Activated CD8-positive, alpha-beta memory T cell treated with anti-CD3 and anti-CD28 coated beads, Interleukin-2, amount 50 U/mL, for 1 hour (primary cell): ENCODE results near the gene LENG1.

Experiments
- DNase-seq: peaks from one replicate; pipeline ENCODE4 v3.0.0-alpha.2; 2020; ENCODE audit errors: extremely low read depth

LENG1 gene

DNA sequence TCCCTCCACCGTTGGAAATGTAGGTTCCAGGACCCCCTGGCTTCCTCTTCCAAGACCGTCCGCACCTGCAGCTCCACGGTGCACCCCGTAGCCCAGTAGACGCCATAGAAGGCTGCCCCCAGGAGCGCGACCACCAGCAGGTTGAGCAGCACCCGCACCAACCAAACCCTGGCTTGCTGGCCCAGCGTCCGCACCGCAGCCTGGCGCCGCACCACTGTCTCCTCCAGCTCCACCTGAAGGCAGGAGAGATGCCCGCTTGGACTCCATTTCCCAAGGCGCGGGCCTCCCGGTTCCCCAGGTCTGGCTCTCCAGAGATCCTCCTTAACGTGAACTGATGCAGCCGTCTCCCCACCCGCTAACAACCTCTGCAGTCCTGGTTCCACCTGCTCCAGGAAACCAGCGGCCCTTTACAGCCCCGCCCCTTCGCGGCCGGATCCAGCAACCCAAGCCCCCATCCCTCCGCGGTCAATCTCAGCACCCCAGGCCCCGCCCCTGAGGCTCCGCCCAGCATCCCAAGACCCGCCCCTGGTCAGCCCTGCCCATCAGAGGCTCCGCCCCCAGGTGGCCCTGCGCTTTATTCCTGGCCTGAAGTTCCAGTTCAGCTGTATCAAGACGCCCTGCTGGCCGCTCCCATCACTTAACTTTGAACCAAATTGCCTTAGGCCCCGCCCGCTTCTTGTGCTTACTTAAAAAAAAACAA lies 5.0 kb upstream of the LENG1 start:
- no peak for DNase-seq

DNA sequence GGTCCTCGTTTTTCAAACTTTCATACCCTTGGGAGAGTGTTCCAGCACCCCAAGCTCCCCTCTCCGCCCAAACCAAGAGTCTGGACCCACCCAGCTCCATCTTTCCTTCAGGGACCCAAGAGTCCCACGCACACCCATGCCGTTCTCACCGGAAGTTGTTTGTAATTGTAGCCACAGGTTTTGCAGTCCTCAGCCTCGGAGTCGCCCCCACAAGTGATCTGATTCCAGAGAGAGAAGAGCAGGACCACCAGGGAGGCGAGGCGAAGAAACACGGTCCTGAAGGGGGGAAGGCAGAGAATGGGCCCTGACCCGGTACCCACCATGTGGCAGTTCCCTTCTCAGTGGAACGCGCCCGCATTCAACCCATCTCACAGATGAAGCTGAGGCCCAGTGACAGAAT lies 3.4 kb upstream of the LENG1 start:
- DNase-seq = no peak

DNA sequence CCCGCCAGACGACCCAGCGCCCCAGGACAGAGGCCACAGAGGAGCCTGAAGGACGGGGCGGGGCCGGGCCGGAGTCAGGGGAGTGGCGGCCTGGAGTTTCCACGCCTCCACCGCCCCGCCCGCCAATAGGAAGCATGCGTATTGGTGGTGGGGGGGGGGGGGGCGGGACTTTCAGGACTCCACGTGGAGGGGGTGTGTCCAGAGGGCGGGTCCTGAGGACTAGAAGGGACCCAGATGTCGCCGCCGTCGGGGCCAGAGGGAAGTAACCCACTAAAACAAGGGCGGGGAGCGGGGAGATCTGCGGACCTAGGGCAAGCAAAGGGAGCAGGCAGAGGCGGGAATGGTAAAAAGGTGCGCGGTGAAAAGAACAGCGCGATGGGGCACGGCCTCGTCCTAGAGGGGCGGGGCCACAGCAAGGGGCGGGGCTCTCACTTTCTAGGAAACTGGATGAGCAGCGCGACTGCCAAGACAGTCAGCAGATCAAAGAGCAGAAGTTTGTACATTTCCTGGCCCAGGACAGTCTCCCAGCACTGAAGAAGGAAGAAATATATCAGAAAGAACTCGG lies 2.8 kb upstream of the LENG1 start:
- DNase-seq = peak; percentile 59

DNA sequence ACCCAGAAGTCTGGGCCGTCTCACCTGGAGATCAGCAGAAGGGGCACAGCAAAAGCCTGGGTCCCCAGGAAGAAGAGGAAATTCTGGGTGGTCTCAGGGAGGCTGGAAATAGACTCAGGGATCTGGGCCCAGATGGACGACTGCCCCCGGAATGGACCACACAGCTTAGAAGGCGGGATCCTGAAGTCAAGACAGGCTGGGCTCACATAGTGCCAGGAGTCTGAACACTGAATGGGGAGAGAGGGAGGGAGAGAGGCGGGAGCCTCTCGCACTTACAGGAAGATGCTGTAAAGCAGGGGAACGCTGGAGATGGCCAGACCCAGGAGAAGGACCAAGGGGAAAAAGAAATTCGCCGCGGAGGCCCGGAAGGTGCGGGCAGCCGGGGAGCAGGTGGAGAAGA lies 1.3 kb upstream of the LENG1 start:
- DNase-seq = no peak

DNA sequence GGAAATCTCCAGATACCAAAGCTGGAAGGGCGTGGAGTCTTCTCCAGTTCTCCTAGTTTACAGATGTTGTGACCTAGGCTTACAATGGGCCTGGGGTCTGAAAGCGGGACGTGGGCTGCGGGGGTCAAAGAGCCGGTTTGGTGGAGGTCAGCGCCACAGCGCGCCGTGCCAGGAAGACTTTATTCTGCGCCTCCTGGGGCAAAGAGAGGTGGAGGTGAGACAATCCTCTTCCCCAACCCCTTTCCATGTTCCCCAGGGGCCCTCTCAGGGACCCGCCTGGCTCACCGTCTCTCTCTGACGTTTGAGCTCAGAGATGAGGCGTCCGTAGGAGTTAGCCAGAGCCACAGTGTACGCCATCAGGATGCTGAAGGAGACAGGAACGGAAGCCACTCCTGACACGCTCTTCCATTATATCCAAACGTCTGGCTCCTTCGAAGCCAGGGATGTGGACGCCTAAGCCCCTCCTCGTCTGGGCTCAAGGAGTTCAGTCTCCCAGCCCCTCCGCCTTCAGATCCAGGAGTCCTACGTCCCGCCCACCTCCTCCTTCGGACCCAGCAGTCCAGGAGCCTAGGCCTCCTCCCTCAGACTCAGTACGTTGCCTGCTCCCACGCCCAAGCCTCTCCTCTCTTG lies 776 bp upstream of the LENG1 start:
- no peak for DNase-seq

DNA sequence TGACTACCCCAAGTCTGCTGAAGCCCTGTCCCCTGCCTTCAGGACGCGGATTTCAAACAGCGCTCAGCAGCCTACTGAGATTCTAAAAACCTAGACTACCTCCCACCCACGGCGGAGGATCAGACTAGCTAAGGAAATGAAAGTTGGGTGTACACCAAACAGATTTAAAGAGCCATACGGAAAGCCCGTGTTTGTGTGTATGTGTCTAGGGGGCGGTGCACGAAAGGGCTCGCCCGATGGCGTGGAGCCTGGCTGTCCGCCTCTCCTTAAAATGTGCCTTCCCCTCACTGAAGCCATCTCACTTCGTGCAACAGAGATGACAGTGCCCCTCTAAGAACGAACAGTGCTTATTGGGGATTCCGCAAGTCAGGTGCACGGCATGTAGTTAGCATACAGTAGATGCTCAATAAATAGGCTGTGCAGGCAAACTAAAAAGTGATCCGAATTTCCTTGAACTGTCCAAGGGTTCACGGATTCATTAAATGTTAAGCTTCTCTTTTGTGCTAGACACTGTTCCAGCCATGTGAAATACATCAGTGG lies 639 bp downstream of the LENG1 start:
- DNase-seq = no peak

DNA sequence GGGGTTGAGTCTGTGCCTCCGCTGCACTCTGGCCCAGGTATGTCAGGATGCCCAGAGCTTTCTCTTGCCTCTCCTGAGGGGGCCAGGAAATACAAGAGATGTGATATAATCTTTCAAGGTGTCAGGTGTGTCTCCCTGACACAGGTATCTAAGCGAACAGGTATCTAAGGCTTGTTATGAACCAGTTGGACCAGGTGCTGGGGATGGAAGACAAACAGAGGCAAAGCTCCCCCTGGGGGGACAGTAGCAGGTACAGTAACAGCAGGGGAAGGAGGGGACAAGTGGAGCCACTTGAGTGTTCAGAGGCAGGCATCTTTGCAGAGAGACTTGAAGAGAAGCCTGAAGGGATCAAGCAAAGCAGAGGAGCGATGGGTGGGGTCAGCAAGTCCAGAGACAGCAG lies 2.6 kb downstream of the LENG1 start:
- no peak for DNase-seq

DNA sequence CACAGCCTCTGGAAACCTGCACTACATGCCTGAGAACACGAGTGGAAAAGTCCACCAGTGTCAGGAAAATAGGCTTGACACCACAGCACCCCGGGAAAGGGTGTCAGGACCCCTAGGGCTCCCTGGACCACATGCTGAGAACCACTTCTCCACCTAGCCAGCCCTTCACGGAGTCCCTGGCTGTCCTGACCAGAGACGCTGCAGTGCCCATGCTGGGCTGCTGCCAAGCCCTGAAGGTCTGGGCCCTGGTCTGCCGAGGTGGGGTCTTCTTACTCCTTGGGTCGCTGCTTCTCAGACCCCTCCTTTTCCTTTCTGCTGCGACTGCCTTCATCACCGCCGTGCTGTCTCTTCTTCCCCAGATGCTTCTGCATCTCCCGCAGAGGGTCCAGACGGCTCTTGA lies 3.0 kb downstream of the LENG1 start:
- DNase-seq = no peak

DNA sequence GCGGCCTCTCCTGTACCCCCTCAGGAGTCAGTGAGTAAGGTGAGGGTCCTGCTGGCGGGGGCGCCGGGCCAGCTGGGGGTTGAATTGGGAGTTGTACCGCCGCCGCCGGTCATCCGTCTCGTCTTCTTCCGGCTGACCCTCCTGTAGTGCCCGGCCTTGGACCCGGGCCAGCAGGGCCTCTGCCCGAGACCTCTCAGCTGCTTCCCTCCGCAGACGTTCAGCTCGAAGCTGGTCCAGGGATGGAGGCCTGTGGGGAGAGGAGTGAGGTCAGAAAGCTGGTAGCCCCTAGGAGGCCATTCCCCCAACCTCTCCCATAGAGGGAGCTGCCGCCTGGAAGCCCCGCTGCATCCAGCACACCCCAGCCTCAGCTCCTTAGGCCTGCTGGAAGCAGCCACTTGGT lies 3.8 kb downstream of the LENG1 start:
- DNase-seq = no peak

DNA sequence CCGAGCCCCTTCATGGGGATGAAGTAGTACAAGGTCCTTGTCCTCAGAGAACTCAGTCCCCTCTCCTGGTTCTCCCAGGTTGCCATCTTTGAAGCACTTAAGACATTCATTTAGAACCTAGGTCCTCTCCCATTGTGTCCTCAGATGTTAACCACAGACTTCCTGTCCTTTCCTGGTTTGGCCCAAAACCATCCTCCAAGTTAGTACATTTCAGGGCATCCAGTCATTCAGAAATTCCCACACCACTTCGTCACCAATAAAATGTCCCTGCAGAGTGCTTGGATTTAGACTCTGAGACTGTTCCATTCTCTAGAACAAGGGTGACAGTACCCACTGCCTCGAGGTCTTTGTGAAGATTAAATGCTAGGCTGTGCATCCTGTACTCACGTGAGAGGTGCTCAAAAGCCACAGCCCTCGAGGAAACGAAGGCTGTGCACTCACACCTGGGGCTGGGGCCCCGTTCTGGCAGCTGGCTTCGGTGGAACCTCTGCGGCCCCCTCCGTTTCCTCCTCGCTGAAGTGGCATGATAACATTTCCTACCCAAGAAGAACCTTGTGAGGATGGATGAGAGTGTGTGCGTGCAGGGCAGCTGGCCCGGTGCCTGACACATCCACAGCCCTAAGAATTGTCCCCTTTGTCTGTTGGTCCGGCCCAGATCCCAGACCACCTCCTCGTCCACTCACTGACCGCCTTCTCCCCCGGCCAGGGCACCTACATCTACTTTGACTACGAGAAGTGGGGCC lies 4.7 kb downstream of the LENG1 start:
- no peak for DNase-seq

DNA sequence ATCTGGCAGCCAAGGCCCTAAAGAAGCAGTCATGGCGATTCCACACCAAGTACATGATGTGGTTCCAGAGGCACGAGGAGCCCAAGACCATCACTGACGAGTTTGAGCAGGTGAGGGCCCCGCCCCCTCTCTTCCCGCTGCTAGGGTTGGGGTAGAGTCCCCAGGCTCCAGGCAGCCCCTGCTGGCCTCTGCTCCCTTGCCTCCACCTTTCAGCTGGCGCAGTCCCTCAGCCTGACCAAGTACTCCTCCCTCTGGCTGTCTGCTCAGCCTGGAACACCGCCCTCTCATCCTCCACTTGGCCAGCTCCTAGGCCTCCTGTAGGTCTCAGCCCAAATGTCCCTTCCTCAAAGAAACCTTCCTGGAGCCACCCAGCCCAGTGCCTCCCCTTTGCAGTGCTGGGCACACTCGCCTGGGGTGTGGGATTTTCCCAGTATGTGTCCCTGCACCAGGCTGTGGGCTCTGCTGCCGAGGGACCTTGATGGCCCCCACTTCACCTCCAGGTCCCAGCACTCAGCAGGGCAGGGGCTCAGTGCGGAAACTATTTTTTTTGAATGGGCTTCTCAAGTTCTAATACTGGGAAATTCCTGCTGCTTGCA lies 5.7 kb downstream of the LENG1 start:
- no peak for DNase-seq

DNA sequence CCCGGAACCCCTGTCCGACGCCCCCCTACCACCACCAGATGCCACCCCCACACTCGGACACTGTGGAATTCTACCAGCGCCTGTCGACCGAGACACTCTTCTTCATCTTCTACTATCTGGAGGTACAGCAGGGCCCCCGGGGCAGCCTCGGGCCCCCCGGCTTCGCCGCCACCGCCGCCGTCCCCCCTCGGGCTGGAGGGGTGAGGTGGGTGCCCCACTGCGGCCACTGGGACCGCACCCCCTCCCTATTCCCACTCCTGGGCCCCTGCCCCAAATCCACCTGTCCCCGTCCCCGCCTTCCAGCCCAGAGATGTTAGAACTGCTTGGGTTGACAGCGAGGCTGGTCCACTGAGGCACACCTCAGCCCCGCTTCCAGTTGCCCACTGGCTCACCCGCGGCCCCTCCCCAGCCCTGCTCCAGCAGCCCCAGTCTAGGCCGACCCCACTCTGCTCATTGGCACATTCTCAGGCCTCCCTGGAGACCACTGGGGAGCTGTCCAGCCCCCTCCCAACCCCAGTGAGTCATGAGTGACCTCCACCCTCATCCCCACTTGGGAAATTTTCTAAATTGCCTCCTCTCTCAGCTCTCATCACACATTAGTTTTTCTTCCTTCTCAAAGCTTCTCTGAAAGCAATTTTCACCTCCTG lies 6.5 kb downstream of the LENG1 start:
- no peak for DNase-seq

DNA sequence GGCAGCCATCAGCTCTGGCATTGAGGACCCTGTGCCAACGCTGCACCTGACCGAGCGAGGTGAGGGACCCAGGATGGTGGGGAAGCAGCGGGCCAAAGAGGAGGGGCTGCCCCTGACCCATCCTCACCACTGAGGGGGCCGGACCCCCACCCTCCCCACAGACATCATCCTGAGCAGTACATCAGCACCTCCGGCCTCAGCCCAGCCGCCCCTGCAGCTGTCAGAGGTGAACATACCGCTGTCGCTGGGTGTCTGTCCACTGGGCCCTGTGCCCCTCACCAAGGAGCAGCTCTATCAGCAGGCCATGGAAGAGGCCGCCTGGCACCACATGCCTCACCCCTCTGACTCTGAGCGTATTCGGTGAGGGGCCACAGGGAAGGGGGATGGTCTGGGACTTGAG lies 7.3 kb downstream of the LENG1 start:
- DNase-seq = no peak

DNA sequence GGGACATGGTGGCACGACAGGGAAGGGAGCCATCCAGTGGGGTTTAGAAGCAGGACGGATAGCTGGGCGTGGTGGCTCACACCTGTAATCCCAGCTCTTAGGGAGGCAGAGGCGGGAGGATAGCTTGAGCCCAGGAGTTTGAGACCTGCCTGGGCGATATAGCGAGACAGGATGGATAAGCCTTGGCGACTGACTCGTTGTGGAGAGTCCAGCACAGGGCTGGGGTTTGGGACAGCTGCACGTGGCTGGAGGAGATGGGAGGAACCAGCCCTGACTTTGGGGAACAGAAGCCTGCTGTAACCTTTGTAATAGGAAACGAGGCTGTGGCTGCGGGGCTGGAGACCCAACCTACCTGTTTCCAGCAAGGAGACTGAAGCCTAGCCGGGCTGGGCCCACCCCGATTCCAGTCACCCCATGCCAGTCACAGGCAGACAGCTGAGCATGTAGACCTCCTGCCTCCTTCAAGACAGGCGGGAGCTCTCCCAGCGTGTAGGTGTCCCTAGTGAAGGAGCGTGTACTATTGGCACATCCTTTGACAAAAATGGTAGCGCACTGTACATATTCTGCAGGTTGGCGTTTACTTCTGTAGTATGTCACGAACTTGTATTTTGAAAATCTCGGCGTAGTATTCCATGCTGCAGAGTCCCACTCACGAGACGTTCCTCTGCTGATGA lies 8.0 kb downstream of the LENG1 start:
- no peak for DNase-seq

DNA sequence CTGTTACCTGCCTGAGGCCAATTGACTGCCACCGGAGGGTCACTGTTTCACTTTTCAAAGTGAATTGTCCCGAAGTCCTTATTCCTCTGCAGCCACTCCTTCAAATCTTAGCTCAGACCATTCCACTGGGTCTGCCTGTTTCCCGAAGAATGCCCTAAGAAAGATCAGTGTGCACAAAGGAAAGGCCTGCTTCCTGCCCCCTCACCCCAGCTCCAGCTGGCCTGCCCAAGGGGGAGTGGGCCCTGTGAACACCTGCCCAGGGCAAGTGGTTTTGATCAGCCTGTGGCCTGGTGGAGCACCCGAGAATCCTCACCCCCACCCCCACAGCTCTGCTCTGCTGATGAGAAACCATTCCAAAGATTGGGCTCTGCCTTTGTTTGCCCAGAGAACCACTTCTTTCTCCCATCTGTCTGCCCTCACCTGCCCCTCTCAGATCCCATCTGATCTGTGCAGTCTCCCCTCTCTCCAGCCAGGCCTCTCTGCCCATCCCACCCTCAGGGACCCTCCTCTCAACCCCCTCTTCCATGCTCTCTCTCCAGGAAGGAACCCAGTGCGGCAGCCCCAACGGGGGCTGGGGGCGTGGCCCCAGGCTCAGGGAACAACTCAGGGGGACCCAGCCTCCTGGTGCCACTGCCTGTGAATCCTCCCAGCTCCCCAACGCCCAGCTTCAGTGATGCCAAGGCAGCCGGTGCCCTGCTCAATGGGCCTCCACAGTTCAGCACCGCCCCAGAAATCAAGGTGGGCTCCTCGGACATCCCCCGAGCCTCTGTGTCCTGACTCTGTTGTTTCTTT lies 10.3 kb downstream of the LENG1 start:
- DNase-seq = no peak

DNA sequence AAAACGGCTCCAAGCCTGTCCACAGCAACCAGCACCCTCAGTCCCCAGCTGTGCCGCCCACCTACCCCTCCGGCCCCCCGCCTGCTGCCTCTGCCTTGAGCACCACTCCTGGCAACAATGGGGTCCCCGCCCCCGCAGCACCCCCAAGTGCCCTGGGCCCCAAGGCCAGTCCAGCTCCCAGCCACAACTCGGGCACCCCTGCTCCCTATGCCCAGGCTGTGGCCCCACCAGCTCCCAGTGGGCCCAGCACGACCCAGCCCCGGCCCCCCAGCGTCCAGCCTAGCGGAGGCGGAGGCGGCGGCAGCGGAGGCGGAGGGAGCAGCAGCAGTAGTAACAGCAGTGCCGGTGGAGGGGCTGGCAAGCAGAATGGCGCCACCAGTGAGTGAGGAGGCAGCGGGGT lies 11.4 kb downstream of the LENG1 start:
- DNase-seq = no peak

DNA sequence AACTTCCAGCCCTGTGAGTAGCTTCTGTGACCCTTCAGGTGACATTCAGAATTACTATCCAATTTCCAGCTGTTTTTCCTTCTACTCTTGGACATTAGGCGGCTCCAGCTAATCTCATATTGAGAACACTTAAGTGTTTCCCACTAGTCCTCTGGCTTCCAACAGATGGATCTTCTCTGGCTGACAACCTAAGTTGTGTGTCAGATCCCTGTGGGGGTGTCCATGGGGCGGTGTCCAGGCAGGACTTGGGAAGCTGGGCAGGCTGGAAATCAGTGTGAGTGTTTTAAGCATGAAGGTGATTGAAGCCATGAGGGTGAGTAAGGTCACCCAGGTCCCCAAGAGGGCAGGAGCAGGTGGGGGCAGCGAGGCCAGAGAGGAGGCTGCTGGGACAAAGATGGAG lies 11.8 kb downstream of the LENG1 start:
- DNase-seq = no peak

DNA sequence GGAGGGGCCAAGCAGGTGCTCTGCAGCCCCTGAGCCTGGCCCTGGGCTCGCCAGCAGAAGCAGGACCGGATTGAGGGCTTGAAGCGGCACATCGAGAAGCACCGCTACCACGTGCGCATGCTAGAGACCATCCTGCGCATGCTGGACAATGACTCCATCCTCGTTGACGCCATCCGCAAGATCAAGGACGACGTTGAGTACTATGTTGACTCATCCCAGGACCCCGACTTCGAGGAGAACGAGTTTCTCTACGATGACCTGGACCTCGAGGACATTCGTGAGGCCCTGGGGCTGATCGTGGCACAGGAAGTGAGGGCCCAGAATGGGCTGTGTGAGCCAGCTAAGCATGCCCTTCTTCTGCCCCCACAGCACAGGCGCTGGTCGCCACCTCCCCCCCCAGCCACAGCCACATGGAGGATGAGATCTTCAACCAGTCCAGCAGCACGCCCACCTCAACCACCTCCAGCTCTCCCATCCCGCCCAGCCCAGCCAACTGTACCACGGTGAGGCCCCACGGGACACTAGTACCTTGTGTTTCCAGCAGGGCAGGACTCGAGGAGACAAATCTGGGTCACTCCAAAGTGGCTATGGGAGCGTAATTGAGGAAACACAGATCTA lies 13.9 kb downstream of the LENG1 start:
- DNase-seq = no peak

DNA sequence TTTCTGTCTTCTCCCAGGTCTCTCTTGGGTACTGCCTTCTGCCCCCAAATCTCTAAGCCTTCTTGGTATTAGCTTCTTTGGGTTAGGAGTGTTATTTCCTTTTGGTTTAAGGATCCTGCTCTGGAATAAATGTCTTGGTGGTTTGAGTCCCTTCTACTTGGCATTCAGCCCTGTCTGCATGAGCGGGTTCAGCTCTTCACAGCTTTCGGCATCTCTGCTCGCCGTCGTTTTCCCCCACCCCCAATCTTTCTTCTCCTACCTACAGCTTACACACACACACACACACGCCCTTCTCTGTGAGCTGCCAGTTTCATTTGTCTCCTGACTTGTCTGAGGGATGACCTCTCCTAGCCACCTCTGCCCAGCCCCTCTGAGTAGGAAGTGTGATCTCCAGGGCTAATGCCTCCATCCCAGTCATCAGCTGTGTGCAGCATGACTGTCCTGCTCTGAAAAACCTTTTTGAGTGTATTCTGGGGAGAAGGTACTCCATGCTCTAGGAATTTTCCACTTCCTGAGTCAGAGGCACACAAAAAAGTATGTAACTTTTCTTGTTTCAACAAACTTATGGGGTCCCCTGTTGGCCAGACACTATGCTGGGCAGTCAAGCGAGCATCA lies 17.2 kb downstream of the LENG1 start:
- no peak for DNase-seq
